GM12878 (cell line): Measurements from ENCODE around the gene SYCN. TPM values are rescaled to one million over a fixed set of nuclear protein-coding genes. Genes with fewer than 3 reads are reported as not detected.

ENCODE experiments used
- ATAC-seq: fragments of 200-7000 bp; cut with Tn5 transposase; 3 replicates; pipeline ENCODE4 v1.9.1; 2020; ENCODE audit warnings: mild to moderate bottlenecking, moderate library complexity
- BruUV-seq: library from RNA; stranded (reverse); fragments of 400-500 nt; replicated peaks from 2 replicates; lab custom pipeline; 2021; lab: Mats Ljungman, UMichigan
- CTCF ChIA-PET: fragments of 300-600 bp; sonication (Branson Sonifier 250); formaldehyde crosslinking; extraction: SDS; loops from one replicate; lab custom pipeline; 2021; ENCODE audit warnings: inconsistent platforms; lab: Yijun Ruan, JAX
- POLR2A ChIA-PET: fragments of 350-600 bp; formaldehyde crosslinking; extraction: SDS; loops from one replicate; lab custom pipeline; 2021; ENCODE audit warnings: inconsistent platforms; lab: Charles Lee
- RAD21 ChIA-PET: fragments of 300-600 bp; sonication (Branson Sonifier 250); formaldehyde crosslinking; loops from one replicate; lab custom pipeline; 2023; ENCODE audit warnings: antibody characterized with exemption; ENCODE audit not compliant: unreplicated experiment; lab: Charles Lee
- SMC1A ChIA-PET: fragments of 300-600 bp; sonication (Branson Sonifier 250); formaldehyde crosslinking; loops from one replicate; lab custom pipeline; 2023; ENCODE audit not compliant: unreplicated experiment, uncharacterized antibody; lab: Charles Lee
- DNase-seq: peaks from one replicate; pipeline ENCODE4 v3.0.0-alpha.2; 2011; ENCODE audit warnings: low read depth, low spot score
- FAIRE-seq: peaks from 3 replicates; lab custom pipeline; 2011; peaks lifted over from hg19 to GRCh38; lab: Jason Lieb, UNC
- H2AFZ ChIP-seq: 2 replicates; pipeline ENCODE4 v1.6.0; 2011; ENCODE audit warnings: low read depth, low read length, control low read depth; ENCODE audit not compliant: control insufficient read depth
- H3K27ac ChIP-seq: 2 replicates; pipeline ENCODE4 v1.5.1; 2011; ENCODE audit warnings: control low read depth; ENCODE audit not compliant: control insufficient read depth, insufficient read depth
- H3K27me3 ChIP-seq, 2 experiments: replicated peaks in 1 of 2; 2 replicates each; pipeline versions ENCODE4 v1.6.0 to v1.6.1; 2011; ENCODE audit warnings: low read length in 1 of 2; ENCODE audit not compliant: control insufficient read depth in 2 of 2, insufficient read depth in 2 of 2
- H3K36me3 ChIP-seq, 2 experiments: 2 replicates each; pipeline ENCODE4 v1.5.1; 2011; ENCODE audit warnings: low read length in 1 of 2; ENCODE audit not compliant: control insufficient read depth in 2 of 2, insufficient read depth in 2 of 2
- H3K4me1 ChIP-seq: 2 replicates; pipeline ENCODE4 v1.6.1; 2011; ENCODE audit warnings: mild to moderate bottlenecking, low read length, moderate library complexity, mixed read lengths; ENCODE audit not compliant: control insufficient read depth, insufficient read depth
- H3K4me2 ChIP-seq: 2 replicates; pipeline ENCODE4 v1.6.0; 2011; ENCODE audit warnings: control low read depth; ENCODE audit not compliant: control insufficient read depth, insufficient read depth
- H3K4me3 ChIP-seq: fragments of 200-600 bp; sonication (generic); 2 replicates; pipeline ENCODE4 v1.5.1; 2016
- H3K79me2 ChIP-seq: 2 replicates; pipeline ENCODE4 v1.6.0; 2011; ENCODE audit warnings: low read length; ENCODE audit not compliant: control insufficient read depth, insufficient read depth
- H3K9ac ChIP-seq: 2 replicates; pipeline ENCODE4 v1.8.0; 2011; ENCODE audit warnings: low read length, control low read depth, mixed read lengths; ENCODE audit not compliant: control insufficient read depth, insufficient read depth
- H3K9me3 ChIP-seq: replicated peaks from 3 replicates; pipeline ENCODE4 v1.5.1; 2011; ENCODE audit warnings: mild to moderate bottlenecking, low read length; ENCODE audit not compliant: control insufficient read depth, insufficient read depth
- H4K20me1 ChIP-seq: 2 replicates; pipeline ENCODE4 v1.6.0; 2011; ENCODE audit not compliant: control insufficient read depth, insufficient read depth
- BCL11A ChIP-seq: IDR thresholded peaks from 2 replicates; pipeline ENCODE4 v1.6.1; 2011; ENCODE audit warnings: low read depth, low read length
- BRCA1 ChIP-seq: IDR thresholded peaks from 2 replicates; pipeline ENCODE4 v1.6.1; 2011; ENCODE audit warnings: low read depth, low read length, improper control_type of control experiment
- CREB1 ChIP-seq: IDR thresholded peaks from 2 replicates; pipeline ENCODE4 v1.6.1; 2012; ENCODE audit warnings: low read depth, mild to moderate bottlenecking, inconsistent platforms
- CREM ChIP-seq: IDR thresholded peaks from 2 replicates; pipeline ENCODE4 v1.6.1; 2014; ENCODE audit warnings: antibody characterized with exemption, low read depth
- DPF2 ChIP-seq: fragments of 450-650 bp; IDR thresholded peaks from 2 replicates; pipeline ENCODE4 v1.6.1; 2017; ENCODE audit warnings: mild to moderate bottlenecking
- HSF1 ChIP-seq: fragments of 150-350 bp; IDR thresholded peaks from 2 replicates; pipeline ENCODE4 v1.6.1; 2014; ENCODE audit warnings: mild to moderate bottlenecking, low read depth, low read length
- JUND ChIP-seq: IDR thresholded peaks from 2 replicates; pipeline ENCODE4 v1.6.1; 2012; ENCODE audit warnings: low read depth, mild to moderate bottlenecking, low read length, improper control_type of control experiment, moderate library complexity
- KDM1A ChIP-seq: fragments of 200-600 bp; sonication (generic); IDR thresholded peaks from 2 replicates; pipeline ENCODE4 v1.6.1; 2016; ENCODE audit warnings: borderline replicate concordance
- MAX ChIP-seq: IDR thresholded peaks from 2 replicates; pipeline ENCODE4 v1.6.1; 2012; ENCODE audit warnings: low read depth, low read length, improper control_type of control experiment
- NBN ChIP-seq: fragments of 450-650 bp; IDR thresholded peaks from 2 replicates; pipeline ENCODE4 v1.6.1; 2016
- SMAD5 ChIP-seq: IDR thresholded peaks from 2 replicates; pipeline ENCODE4 v1.6.1; 2016; ENCODE audit warnings: antibody characterized with exemption, low read depth
- SMARCA5 ChIP-seq: fragments of 450-650 bp; IDR thresholded peaks from 2 replicates; pipeline ENCODE4 v1.6.1; 2017; ENCODE audit warnings: mild to moderate bottlenecking
- SMC3 ChIP-seq: IDR thresholded peaks from 2 replicates; pipeline ENCODE4 v1.6.1; 2011; ENCODE audit warnings: low read length, improper control_type of control experiment, borderline replicate concordance
- SPI1 ChIP-seq: IDR thresholded peaks from 2 replicates; pipeline ENCODE4 v1.6.1; 2011; ENCODE audit warnings: low read depth, mild to moderate bottlenecking, low read length, moderate library complexity, borderline replicate concordance; ENCODE audit not compliant: insufficient read depth
- STAT3 ChIP-seq: IDR thresholded peaks from 2 replicates; pipeline ENCODE4 v1.6.1; 2011; ENCODE audit warnings: low read depth, low read length, improper control_type of control experiment
- TARDBP ChIP-seq: IDR thresholded peaks from 2 replicates; pipeline ENCODE4 v1.6.1; 2016; ENCODE audit warnings: borderline replicate concordance
- ZNF274 ChIP-seq: IDR thresholded peaks from one replicate; pipeline ENCODE4 v1.8.0; 2011; ENCODE audit not compliant: insufficient read length, insufficient read depth
- WGBS: methylation state at CpG from one replicate; pipeline ENCODE4 v1.1.6; 2016; ENCODE audit warnings: low lambda C conversion rate; ENCODE audit not compliant: insufficient replicate concordance, insufficient coverage; ENCODE audit errors: missing lambda C conversion rate; 5-methylcytosine and 5-hydroxymethylcytosine counted together
- in situ Hi-C: fragments of 300-500 bp; cut with MboI; formaldehyde crosslinking; loops from 9 replicates; pipeline ENCODE4 v1.14.3; 2018; ENCODE audit warnings: mixed read lengths
- intact Hi-C: fragments of 100-400 bp; cut with micrococcal nuclease; formaldehyde crosslinking; loops from one replicate; pipeline ENCODE4 v1.14.2; 2022; ENCODE audit not compliant: unreplicated experiment
- polyA plus RNA-seq, 11 experiments: library from polyadenylated mRNA; depleted of rRNA in 4 of 11; unstranded in 6 of 11; stranded (reverse) in 5 of 11; fragments of >200 nt; fragmentation: Nextera tagmentation in 4 of 11; fragmentation: Illumina TruSeq in 1 of 11; extraction: Ambion mirVana in 4 of 11; extraction: Trizol in 1 of 11; gene quantifications; 1 replicate in 1 of 11; 2 replicates in 10 of 11; pipeline versions ENCODE4 v1.2.1 to v1.2.3, GENCODE V29; 2011 to 2016; ENCODE audit warnings: inconsistent platforms in 2 of 11, missing spikeins in 2 of 11, low read depth in 1 of 11
- total RNA-seq, 4 experiments: library from RNA; depleted of rRNA in 3 of 4; stranded (reverse); fragments of >200 nt in 3 of 4; fragmentation: Illumina TruSeq in 1 of 4; extraction: Trizol in 1 of 4; gene quantifications; 2 replicates each; pipeline versions ENCODE4 v1.2.1 to v1.2.3, GENCODE V29; 2013 to 2021

SYCN gene
- total and polyA plus RNA-seq, 10 of the 15 experiments (the other 5 are each of a cell fraction or from before 2014, with no cell fraction given): 0.54 TPM; not detected in 9

GRCh38 chr19:39251081-39251480 is 47.0 kb upstream of the SYCN start:
- no peaks in the 10 kb centered on the region for H3K79me2 ChIP-seq
- FAIRE-seq (no peak), ATAC-seq (no peak), DNase-seq (no peak)
- H3K9ac ChIP-seq: no peak overlapping the region
- intact Hi-C loops (no loop called here), in situ Hi-C loops (no loop called here)
- H3K4me1 ChIP-seq: no peaks in the 10 kb centered on the region
- H3K9me3 ChIP-seq: no peaks in the 10 kb centered on the region
- H3K27me3 ChIP-seq: peaks cover 2% of the 10 kb centered on the region in 2 experiments; a peak in 3 of 4 replicates
- H3K4me3 ChIP-seq: no peak overlapping the region
- ChIA-PET POLR2A (no interaction called here), RAD21 (no interaction called here), SMC1A (no interaction called here), CTCF (interaction anchor here (0.7 kb wide), 1 partner anchor 39 kb away, joined by 3 read pairs; no protein-coding TSS in a partner anchor)
- BruUV-seq: no TSS peak
- H3K36me3 ChIP-seq: no peaks in the 10 kb centered on the region
- no peaks in the 10 kb centered on the region for H4K20me1 ChIP-seq
- 44% methylated on average over 4 of the region's 5 CpGs for WGBS
- H3K4me2 ChIP-seq: no peak overlapping the region
- no peak overlapping the region for H2AFZ ChIP-seq
- H3K27ac ChIP-seq: no peak overlapping the region
- TF ChIP-seq STAT3: no peak
- no peak for TF ChIP-seq TARDBP
- no peak for TF ChIP-seq SMC3
- no peak for TF ChIP-seq CREM
- no peak for TF ChIP-seq BRCA1
- TF ChIP-seq ZNF274: no peak
- TF ChIP-seq SPI1: no peak
- no peak for TF ChIP-seq HSF1
- no peak for TF ChIP-seq SMAD5
- TF ChIP-seq NBN: no peak
- TF ChIP-seq CREB1: no peak
- TF ChIP-seq JUND: no peak
- TF ChIP-seq KDM1A: no peak
- no peak for TF ChIP-seq SMARCA5
- no peak for TF ChIP-seq BCL11A
- TF ChIP-seq MAX: no peak
- TF ChIP-seq DPF2: no peak
- TF ChIP-seq, all 136 proteins: peak for 0
